Measurements from ENCODE around the gene KIRREL3. TPM values are rescaled to one million over a fixed set of nuclear protein-coding genes. Genes with fewer than 3 reads are reported as not detected.

The KIRREL3 gene
- total RNA-seq, 1 donor, result 0.45 TPM

DNA sequence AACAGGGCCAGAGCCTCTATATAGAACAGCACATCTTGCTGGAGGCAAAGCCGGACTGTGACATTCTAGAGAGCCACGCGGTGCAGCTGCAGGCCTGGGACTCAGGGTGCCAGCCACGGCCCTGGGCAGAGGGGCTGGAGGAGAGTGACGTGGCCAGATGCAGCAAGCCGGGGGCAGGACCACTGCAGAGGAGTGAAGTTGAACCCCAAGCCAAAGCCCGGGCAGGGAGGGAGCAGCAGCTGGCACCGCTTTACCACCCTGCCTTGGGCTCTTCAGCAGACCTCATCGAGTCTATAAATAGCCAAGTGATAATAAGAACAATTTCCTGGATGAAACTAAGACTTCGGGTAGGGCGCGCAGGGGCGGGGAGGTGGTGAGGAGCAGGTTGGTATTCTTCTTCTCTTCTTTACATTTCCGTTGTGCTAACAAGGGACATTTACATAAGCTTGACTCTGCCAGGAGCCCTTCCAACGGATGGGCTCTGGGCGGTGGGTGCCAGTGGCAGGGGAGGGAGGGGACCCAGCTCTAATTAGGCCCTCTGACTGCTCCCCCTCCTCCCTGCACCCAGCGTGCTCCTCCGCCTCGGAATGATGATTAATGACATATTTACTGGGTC, 534.9 kb downstream of the KIRREL3 start:
- TF ChIP-seq, protein P1, sequence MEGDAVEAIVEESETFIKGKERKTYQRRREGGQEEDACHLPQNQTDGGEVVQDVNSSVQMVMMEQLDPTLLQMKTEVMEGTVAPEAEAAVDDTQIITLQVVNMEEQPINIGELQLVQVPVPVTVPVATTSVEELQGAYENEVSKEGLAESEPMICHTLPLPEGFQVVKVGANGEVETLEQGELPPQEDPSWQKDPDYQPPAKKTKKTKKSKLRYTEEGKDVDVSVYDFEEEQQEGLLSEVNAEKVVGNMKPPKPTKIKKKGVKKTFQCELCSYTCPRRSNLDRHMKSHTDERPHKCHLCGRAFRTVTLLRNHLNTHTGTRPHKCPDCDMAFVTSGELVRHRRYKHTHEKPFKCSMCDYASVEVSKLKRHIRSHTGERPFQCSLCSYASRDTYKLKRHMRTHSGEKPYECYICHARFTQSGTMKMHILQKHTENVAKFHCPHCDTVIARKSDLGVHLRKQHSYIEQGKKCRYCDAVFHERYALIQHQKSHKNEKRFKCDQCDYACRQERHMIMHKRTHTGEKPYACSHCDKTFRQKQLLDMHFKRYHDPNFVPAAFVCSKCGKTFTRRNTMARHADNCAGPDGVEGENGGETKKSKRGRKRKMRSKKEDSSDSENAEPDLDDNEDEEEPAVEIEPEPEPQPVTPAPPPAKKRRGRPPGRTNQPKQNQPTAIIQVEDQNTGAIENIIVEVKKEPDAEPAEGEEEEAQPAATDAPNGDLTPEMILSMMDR (IDR thresholded peaks at IDR 0.05; ENCODE audit: insufficient read depth, low read length), result no peak
- DNase-seq (ENCODE audit: low read depth), result no peak
- H3K4me3 ChIP-seq (ENCODE audit: low read depth, low read length), result no peak overlapping the region

GRCh38 chr11:126464796-126465195, 535.8 kb downstream of the KIRREL3 start:
- no peak for DNase-seq (ENCODE audit: low read depth)
- TF ChIP-seq, protein P1 (IDR thresholded peaks at IDR 0.05; ENCODE audit: insufficient read depth, low read length), result no peak

GRCh38 chr11:126462422-126462821, 538.1 kb downstream of the KIRREL3 start:
- no peak overlapping the region for H3K4me3 ChIP-seq (ENCODE audit: low read depth, low read length)
- TF ChIP-seq, protein P1 (IDR thresholded peaks at IDR 0.05; ENCODE audit: insufficient read depth, low read length), result no peak
- no peak for DNase-seq (ENCODE audit: low read depth)

More at GRCh38 chr11:126464796-126465195, 535.8 kb downstream of the KIRREL3 start:
- no peak overlapping the region for H3K4me3 ChIP-seq (ENCODE audit: low read depth, low read length)

- no peak for DNase-seq (ENCODE audit: low read depth)
- TF ChIP-seq, protein P1 (IDR thresholded peaks at IDR 0.05; ENCODE audit: insufficient read depth, low read length), result no peak
- no peak overlapping the region for H3K4me3 ChIP-seq (ENCODE audit: low read depth, low read length)
These were observed 538.6 kb downstream of the KIRREL3 start for GRCh38 chr11:126461996-126462395.

DNA sequence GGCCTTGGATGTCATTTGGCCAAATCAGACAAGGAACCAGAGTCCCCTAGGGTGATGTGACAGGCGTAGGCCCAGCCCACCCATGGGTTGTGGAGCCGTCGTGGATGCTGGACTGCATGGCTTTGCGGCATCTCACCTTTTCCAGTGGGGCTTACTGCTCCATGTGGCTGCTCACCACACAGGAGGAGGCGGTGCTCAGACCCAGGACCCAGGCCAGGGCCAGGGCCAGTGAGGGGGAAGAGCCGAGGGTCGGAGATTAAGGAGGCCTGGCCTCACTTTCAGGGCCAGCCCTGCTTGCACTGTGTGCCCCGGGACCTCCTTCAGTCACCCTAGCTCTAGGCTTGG, 539.5 kb downstream of the KIRREL3 start:
- TF ChIP-seq, protein P1 (IDR thresholded peaks at IDR 0.05; ENCODE audit: insufficient read depth, low read length), result no peak

DNA sequence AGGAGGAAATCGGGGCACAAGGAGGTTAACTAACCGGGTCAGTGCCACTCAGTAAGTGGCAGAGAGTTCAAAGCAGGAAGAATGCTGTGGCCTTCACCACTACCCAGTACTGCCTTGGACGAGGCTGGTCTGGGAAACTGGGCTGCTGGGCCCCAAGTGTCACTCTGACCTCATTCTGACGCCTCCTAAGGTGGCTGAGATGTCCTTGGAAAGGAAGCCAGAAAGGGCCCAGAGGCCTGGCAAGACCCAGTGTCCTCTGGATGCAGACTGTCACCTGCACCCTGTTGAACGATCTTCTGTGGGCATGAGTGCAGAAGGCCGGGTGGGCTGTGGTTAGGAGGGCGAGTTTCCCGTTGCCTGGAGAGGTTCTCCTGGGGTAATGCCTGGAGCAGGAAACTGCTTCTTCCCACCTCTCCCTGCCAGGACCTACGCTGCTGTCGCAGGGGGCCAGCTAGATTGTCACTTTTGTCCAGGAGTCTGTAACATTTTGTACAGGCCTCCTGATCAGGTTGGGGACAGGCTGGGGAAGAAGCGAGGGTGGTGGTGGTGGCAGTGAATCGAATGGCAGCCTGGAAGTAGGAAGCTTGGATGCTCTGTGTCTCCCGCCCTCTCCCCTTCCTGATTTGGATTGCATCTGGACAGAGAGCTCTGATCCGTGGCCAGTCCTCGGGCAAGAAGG, 540.0 kb downstream of the KIRREL3 start:
- no peak overlapping the region for H3K4me3 ChIP-seq (ENCODE audit: low read depth, low read length)
- TF ChIP-seq, protein P1 (IDR thresholded peaks at IDR 0.05; ENCODE audit: insufficient read depth, low read length), result no peak
- DNase-seq (ENCODE audit: low read depth), result no peak

More for the DNA sequence above, 539.5 kb downstream of the KIRREL3 start:
- no peak for DNase-seq (ENCODE audit: low read depth)
- no peak overlapping the region for H3K4me3 ChIP-seq (ENCODE audit: low read depth, low read length)
